Amniotic stem cell (primary cell): ENCODE measurements around the gene NTM.
"Not testable (repeated sequence)": the region's sequence is repeated elsewhere in the genome, so short reads cannot be mapped to it uniquely, and the experiment has no call there.

ENCODE experiments used
- DNase-seq: peaks from one replicate; lab custom pipeline; 2025; lab: John Stamatoyannopoulos, UW

Gene NTM

DNA sequence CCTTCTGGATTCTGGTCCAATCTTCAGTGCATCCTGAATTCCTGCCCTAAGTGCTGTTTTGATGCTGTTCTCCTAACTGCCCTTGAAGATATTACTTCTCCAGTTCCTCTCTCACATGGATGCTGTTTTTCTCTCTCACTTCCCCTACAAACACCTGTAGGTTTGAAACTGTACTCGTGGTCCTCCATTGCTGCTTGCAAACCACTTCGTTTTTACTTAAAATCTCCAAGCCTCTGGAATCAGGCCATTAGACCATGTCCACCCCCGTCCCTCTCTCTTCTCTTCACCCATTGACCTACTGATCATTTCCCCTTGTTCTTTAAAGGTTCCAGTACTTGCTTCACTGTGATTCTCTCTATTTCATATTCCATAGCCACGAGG lies 988.1 kb downstream of the NTM start:
- DNase-seq: no peak

DNA sequence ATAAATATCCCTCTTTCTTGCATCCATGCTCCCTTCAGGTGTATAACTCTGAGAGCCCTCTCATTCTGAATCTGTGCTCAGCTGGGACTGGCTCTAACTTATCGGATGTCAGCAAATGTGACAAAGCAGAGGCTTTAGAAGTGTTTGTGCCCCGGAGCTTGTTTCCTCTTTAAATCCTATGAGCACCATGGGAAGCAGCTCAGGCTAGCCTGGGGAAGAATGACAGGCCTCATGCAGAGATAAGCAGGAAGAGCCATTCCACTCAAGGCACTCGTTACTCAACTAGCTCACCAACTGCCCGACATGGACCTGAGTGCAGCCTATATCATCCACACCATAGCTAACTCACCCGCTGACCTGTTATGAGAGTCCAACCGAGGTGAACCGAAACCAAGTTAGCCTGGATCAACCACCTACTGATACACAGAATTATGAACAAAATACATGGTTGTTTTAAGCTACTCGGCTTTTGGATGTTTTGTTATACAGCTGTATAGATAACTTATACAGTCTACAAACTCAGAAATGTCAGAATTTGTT lies 990.7 kb downstream of the NTM start:
- DNase-seq: no peak

DNA sequence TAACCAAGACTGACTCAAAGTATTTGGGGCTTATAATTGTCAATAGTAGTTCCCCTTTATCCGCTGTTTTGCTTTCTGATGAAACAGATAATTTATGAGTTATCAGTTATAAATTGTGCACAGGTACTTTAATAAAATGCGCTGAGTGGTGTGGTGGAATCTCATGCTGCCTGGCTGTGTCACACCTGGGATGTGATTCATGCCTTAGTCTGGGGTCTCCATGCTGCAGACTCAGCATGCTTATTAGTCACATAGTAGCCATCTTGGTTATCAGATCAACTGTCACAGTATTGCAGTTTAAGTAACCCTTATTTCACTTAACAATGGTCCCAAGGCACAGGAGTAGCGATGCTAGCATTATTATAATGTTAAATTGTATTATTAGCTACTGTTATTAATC lies 995.2 kb downstream of the NTM start:
- DNase-seq: no peak

DNA sequence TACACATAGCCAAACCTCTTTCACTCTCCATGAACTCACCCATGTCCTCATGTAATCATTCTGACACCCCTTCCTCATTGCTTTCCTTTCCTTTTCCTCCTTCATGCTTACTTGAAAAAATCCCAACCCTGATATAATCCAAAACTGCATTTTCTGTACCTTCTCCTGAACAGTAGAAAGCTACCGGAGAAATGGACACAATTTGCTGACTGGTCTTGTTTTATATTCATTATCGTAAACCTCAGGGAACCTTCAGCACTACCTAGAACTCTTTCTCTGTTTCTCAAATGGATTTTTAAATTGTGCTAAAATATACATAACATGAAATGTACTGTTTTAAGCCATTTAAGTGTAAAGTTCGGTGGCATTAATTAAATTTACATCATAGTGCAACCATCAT lies 996.9 kb downstream of the NTM start:
- DNase-seq: no peak

DNA sequence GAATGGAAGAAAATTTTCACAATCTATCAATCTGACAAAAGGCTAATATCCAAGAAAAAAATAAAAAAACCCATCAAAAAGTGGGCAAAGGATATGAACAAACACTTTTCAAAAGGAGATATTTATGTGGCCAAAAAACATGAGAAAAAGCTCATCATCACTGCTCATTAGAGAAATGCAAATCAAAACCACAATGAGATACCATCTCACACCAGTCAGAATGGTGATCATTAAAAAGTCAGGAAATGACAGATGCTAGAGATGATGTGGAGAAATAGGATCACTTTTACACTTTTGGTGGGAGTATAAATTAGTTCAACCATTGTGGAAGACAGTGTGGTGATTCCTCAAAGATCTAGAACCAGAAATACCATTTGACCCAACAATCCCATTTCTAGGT lies 999.7 kb downstream of the NTM start:
- DNase-seq: not testable (repeated sequence)

DNA sequence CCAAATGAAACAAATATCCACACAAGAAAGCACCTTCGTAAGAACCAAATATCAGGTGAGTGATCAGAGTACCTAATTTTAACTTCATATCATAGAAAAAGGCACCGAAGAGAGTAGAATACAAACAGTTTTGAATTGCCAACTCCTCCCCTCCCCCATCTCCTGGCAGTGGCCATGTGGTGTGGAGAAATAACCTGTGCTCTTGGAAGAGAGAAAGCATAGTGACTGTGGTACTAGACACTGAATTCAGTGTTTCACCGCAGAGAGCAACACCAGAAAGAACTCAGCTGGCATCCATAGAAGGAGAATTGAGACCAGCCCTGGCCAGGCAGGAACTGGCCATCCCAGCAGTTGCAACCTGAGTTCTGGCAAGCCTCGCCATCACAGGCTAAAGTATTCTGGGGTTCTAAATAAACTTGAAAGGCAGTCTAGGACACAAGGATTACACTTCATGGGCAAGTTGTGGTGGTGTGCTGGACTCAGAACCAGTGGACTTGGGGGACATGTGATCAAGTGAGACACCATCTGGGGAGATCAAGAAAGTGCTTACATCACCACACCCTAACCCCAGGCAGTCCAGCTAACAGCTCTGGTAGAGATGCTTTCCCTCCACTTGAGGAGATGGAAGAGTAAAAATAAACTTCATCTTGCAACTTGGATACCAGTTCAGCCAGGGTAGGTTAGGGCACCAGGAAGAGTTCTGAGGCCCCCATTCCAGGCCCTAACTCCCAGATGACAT lies 1003.2 kb downstream of the NTM start:
- no peak for DNase-seq

DNA sequence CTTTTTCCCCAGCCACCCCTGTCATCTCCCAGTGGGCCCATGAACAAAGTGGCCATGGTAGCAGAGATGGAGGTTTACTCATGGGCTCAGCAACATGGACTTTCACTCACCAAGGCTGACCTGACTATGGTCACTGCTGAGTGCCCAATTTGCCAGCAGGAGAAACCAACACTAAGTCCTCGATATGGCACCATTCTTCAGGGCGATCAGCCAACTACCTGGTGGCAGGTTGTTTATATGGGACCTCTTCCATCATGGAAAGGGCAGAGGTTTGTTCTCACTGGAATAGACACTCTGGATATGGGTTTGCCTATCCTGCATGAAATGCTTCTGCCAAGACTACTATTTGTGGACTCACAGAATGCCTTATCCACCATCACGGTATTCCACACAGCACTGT lies 1009.1 kb downstream of the NTM start:
- DNase-seq: no peak
